ENCODE measurements around the gene LPGAT1.

GRCh38 chr1:211704543-211704942 lies 126.0 kb downstream of the LPGAT1 start:
- TF ChIP-seq CTCF (IDR thresholded peaks at IDR 0.05) (no peak), POLR2A (IDR thresholded peaks at IDR 0.05) (no peak)
